Activated CD8-positive, alpha-beta T cell treated with anti-CD3 and anti-CD28 coated beads, Interleukin-2, amount 10 ng/mL, durations not matched to agents 7 days and 5 days (primary cell): ENCODE data around the gene BCHE. TPM values are rescaled to one million over a fixed set of nuclear protein-coding genes. Genes with fewer than 3 reads are reported as not detected.
"Not testable (repeated sequence)": the region's sequence is repeated elsewhere in the genome, so short reads cannot be mapped to it uniquely, and the experiment has no call there.

ENCODE experiments used
- ATAC-seq: fragments of 150-1000 bp; cut with Tn5 transposase; one replicate; pipeline ENCODE4 v1.10.0; 2021; ENCODE audit warnings: moderate library complexity
- CTCF ChIA-PET: fragments of 350-600 bp; sonication (Branson Sonifier 250); formaldehyde crosslinking; loops from one replicate; lab custom pipeline; 2021; ENCODE audit warnings: antibody characterized with exemption; lab: Charles Lee
- POLR2A ChIA-PET: fragments of 350-600 bp; sonication (Branson Sonifier 250); formaldehyde crosslinking; loops from one replicate; lab custom pipeline; 2021; ENCODE audit warnings: antibody characterized with exemption; lab: Charles Lee
- DNase-seq: peaks from one replicate; pipeline ENCODE4 v3.0.0-alpha.2; 2020
- H3K27ac Mint-ChIP-seq: one replicate; pipeline ENCODE4 v1.8.0; 2021; ENCODE audit warnings: mild to moderate bottlenecking, mixed read lengths
- H3K27me3 Mint-ChIP-seq: one replicate; pipeline ENCODE4 v1.8.0; 2021; ENCODE audit warnings: low read depth, mixed read lengths
- H3K36me3 Mint-ChIP-seq: one replicate; pipeline ENCODE4 v1.8.0; 2021; ENCODE audit warnings: low read depth, mixed read lengths
- H3K4me1 Mint-ChIP-seq: one replicate; pipeline ENCODE4 v1.8.0; 2021; ENCODE audit warnings: low read depth, mixed read lengths
- H3K4me3 Mint-ChIP-seq: one replicate; pipeline ENCODE4 v1.8.0; 2021; ENCODE audit warnings: mild to moderate bottlenecking, mixed read lengths
- H3K9me3 Mint-ChIP-seq: one replicate; pipeline ENCODE4 v1.8.0; 2022; ENCODE audit warnings: mixed read lengths; ENCODE audit not compliant: insufficient read depth
- total RNA-seq, 2 experiments: library from RNA; stranded (reverse); gene quantifications; one replicate each; pipeline ENCODE4 v1.2.3, GENCODE V29; 2021

The BCHE gene
- total RNA-seq, 2 experiments from 2014 or later, result not detected

- H3K4me3 Mint-ChIP-seq, DNase-seq, H3K36me3 Mint-ChIP-seq, H3K4me1 Mint-ChIP-seq, H3K9me3 Mint-ChIP-seq, H3K27me3 Mint-ChIP-seq, ATAC-seq, H3K27ac Mint-ChIP-seq, POLR2A ChIA-PET, CTCF ChIA-PET: not testable (repeated sequence)
Observed at GRCh38 chr3:165807937-165808336, 29.3 kb downstream of the BCHE start.

GRCh38 chr3:165805946-165806561 lies 31.2 kb downstream of the BCHE start:
- CTCF ChIA-PET, result no interaction called here
- ATAC-seq, result no peak
- H3K9me3 Mint-ChIP-seq, result no peaks in the 10 kb centered on the region
- POLR2A ChIA-PET, result no interaction called here
- no peak overlapping the region for H3K4me3 Mint-ChIP-seq
- H3K27me3 Mint-ChIP-seq, result no peaks in the 10 kb centered on the region
- no peaks in the 10 kb centered on the region for H3K36me3 Mint-ChIP-seq
- no peak overlapping the region for H3K27ac Mint-ChIP-seq
- no peaks in the 10 kb centered on the region for H3K4me1 Mint-ChIP-seq
- DNase-seq, result no peak

- no peaks in the 10 kb centered on the region for H3K4me1 Mint-ChIP-seq
- H3K27me3 Mint-ChIP-seq, result no peaks in the 10 kb centered on the region
- no peaks in the 10 kb centered on the region for H3K36me3 Mint-ChIP-seq
Observed at GRCh38 chr3:165803471-165803870, 33.8 kb downstream of the BCHE start.

GRCh38 chr3:165800970-165801369 lies 36.3 kb downstream of the BCHE start:
- H3K4me1 Mint-ChIP-seq, result no peaks in the 10 kb centered on the region
- DNase-seq, result no peak

More at GRCh38 chr3:165803471-165803870, 33.8 kb downstream of the BCHE start:
- Mint-ChIP-seq H3K27ac (no peak overlapping the region), H3K4me3 (no peak overlapping the region), H3K9me3 (no peaks in the 10 kb centered on the region)
- ChIA-PET POLR2A (no interaction called here), CTCF (interaction anchor here (0.6 kb wide), 1 partner anchor 466 kb away, joined by 3 read pairs; no protein-coding TSS in a partner anchor)
- DNase-seq, result no peak
- ATAC-seq, result no peak

GRCh38 chr3:165799026-165799425 lies 38.2 kb downstream of the BCHE start:
- Mint-ChIP-seq H3K4me3 (no peak overlapping the region), H3K9me3 (peaks cover 6% of the 10 kb centered on the region), H3K27me3 (no peaks in the 10 kb centered on the region), H3K4me1 (no peaks in the 10 kb centered on the region), H3K36me3 (no peaks in the 10 kb centered on the region), H3K27ac (no peak overlapping the region)
- ATAC-seq, result no peak
- DNase-seq, result no peak
- ChIA-PET POLR2A (no interaction called here), CTCF (no interaction called here)

More at GRCh38 chr3:165800970-165801369, 36.3 kb downstream of the BCHE start:
- ATAC-seq, result no peak
- Mint-ChIP-seq H3K27ac (no peak overlapping the region), H3K9me3 (peaks cover 6% of the 10 kb centered on the region), H3K36me3 (no peaks in the 10 kb centered on the region), H3K27me3 (no peaks in the 10 kb centered on the region), H3K4me3 (no peak overlapping the region)
- CTCF ChIA-PET, result no interaction called here
- POLR2A ChIA-PET, result no interaction called here

- ATAC-seq (no peak), DNase-seq (no peak)
- Mint-ChIP-seq H3K4me3 (no peak overlapping the region), H3K27me3 (no peaks in the 10 kb centered on the region), H3K4me1 (no peaks in the 10 kb centered on the region), H3K9me3 (peaks cover 14% of the 10 kb centered on the region), H3K27ac (no peak overlapping the region), H3K36me3 (no peaks in the 10 kb centered on the region)
- ChIA-PET POLR2A (no interaction called here), CTCF (no interaction called here)
Observed at GRCh38 chr3:165797551-165797950, 39.7 kb downstream of the BCHE start.

GRCh38 chr3:165796701-165797100 lies 40.5 kb downstream of the BCHE start:
- ATAC-seq, result no peak
- Mint-ChIP-seq H3K27me3 (no peaks in the 10 kb centered on the region), H3K9me3 (peaks cover 14% of the 10 kb centered on the region), H3K36me3 (no peaks in the 10 kb centered on the region), H3K27ac (no peak overlapping the region), H3K4me1 (no peaks in the 10 kb centered on the region), H3K4me3 (no peak overlapping the region)
- ChIA-PET POLR2A (no interaction called here), CTCF (no interaction called here)
- no peak for DNase-seq

GRCh38 chr3:165788531-165788930 lies 48.7 kb downstream of the BCHE start:
- Mint-ChIP-seq H3K36me3 (no peaks in the 10 kb centered on the region), H3K4me3 (no peak overlapping the region), H3K4me1 (no peaks in the 10 kb centered on the region), H3K27me3 (no peaks in the 10 kb centered on the region), H3K27ac (no peak overlapping the region), H3K9me3 (peaks cover 32% of the 10 kb centered on the region)
- DNase-seq (no peak), ATAC-seq (no peak)
- CTCF ChIA-PET, result no interaction called here
- POLR2A ChIA-PET, result no interaction called here

GRCh38 chr3:165786013-165786412 lies 51.2 kb downstream of the BCHE start:
- H3K27ac Mint-ChIP-seq, result no peak overlapping the region
- DNase-seq, result no peak
- CTCF ChIA-PET, result no interaction called here
- peaks cover 23% of the 10 kb centered on the region for H3K9me3 Mint-ChIP-seq
- H3K27me3 Mint-ChIP-seq, result no peaks in the 10 kb centered on the region
- no peaks in the 10 kb centered on the region for H3K36me3 Mint-ChIP-seq
- H3K4me1 Mint-ChIP-seq, result no peaks in the 10 kb centered on the region
- POLR2A ChIA-PET, result no interaction called here
- no peak overlapping the region for H3K4me3 Mint-ChIP-seq
- no peak for ATAC-seq

GRCh38 chr3:165784337-165784736 lies 52.9 kb downstream of the BCHE start:
- Mint-ChIP-seq H3K27ac (no peak overlapping the region), H3K9me3 (peaks cover 23% of the 10 kb centered on the region), H3K4me3 (no peak overlapping the region), H3K4me1 (no peaks in the 10 kb centered on the region), H3K36me3 (no peaks in the 10 kb centered on the region), H3K27me3 (no peaks in the 10 kb centered on the region)
- ChIA-PET CTCF (no interaction called here), POLR2A (no interaction called here)
- DNase-seq (no peak), ATAC-seq (no peak)

- ATAC-seq, result no peak
- no peaks in the 10 kb centered on the region for H3K27me3 Mint-ChIP-seq
- no peaks in the 10 kb centered on the region for H3K36me3 Mint-ChIP-seq
- DNase-seq, result no peak
- H3K9me3 Mint-ChIP-seq, result peaks cover 23% of the 10 kb centered on the region
- H3K27ac Mint-ChIP-seq, result no peak overlapping the region
- H3K4me3 Mint-ChIP-seq, result no peak overlapping the region
- POLR2A ChIA-PET, result no interaction called here
- CTCF ChIA-PET, result no interaction called here
- no peaks in the 10 kb centered on the region for H3K4me1 Mint-ChIP-seq
Observed at GRCh38 chr3:165783383-165783782, 53.8 kb downstream of the BCHE start.

- no peaks in the 10 kb centered on the region for H3K27me3 Mint-ChIP-seq
- H3K4me1 Mint-ChIP-seq, result no peaks in the 10 kb centered on the region
- ChIA-PET POLR2A (no interaction called here), CTCF (no interaction called here)
- H3K9me3 Mint-ChIP-seq, result peaks cover 4% of the 10 kb centered on the region
- DNase-seq (no peak), ATAC-seq (no peak)
- no peaks in the 10 kb centered on the region for H3K36me3 Mint-ChIP-seq
- no peak overlapping the region for H3K4me3 Mint-ChIP-seq
- no peak overlapping the region for H3K27ac Mint-ChIP-seq
Observed at GRCh38 chr3:165778891-165779290, 58.3 kb downstream of the BCHE start.

GRCh38 chr3:165778456-165778855 lies 58.8 kb downstream of the BCHE start:
- H3K4me3 Mint-ChIP-seq, result no peak overlapping the region
- ChIA-PET CTCF (no interaction called here), POLR2A (no interaction called here)
- H3K27ac Mint-ChIP-seq, result no peak overlapping the region
- DNase-seq (no peak), ATAC-seq (no peak)
- H3K27me3 Mint-ChIP-seq, result no peaks in the 10 kb centered on the region
- H3K4me1 Mint-ChIP-seq, result no peaks in the 10 kb centered on the region
- peaks cover 4% of the 10 kb centered on the region for H3K9me3 Mint-ChIP-seq
- no peaks in the 10 kb centered on the region for H3K36me3 Mint-ChIP-seq
